Right lobe of liver (tissue), 6 donors: ENCODE results near the gene SNX32. TPM values are rescaled to one million over a fixed set of nuclear protein-coding genes. Genes with fewer than 3 reads are reported as not detected.
A peak's percentile ranks its signal among the peaks of the same experiment; 100 is the strongest.

Experiments used
- ATAC-seq, 4 donors: fragments of 200-7000 bp; cut with Tn5 transposase; one replicate each; pipeline ENCODE4 v1.9.1; 2020; ENCODE audit warnings: mild to moderate bottlenecking in 4 of 4, moderate library complexity in 4 of 4
- DNase-seq, 3 donors: peaks; one replicate each; pipeline ENCODE4 v3.0.0-alpha.2; 2020
- H3K27ac ChIP-seq, 3 donors: fragments of 200-600 bp; one replicate each; pipeline ENCODE4 v1.8.0; 2022
- H3K27me3 ChIP-seq, 2 donors: fragments of 200-600 bp; one replicate each; pipeline ENCODE4 v1.8.0; 2022
- H3K36me3 ChIP-seq, 4 donors: fragments of 200-600 bp; sonication (generic) in 1 of 4; one replicate each; pipeline versions ENCODE4 v1.5.1 to v1.8.0; 2017 to 2022; ENCODE audit warnings: control low read depth in 1 of 4
- H3K4me1 ChIP-seq, 4 donors: fragments of 200-600 bp; sonication (generic) in 1 of 4; one replicate each; pipeline versions ENCODE4 v1.5.1 to v1.8.0; 2017 to 2022; ENCODE audit warnings: control low read depth in 1 of 4
- H3K4me3 ChIP-seq, 3 donors: fragments of 200-600 bp; one replicate each; pipeline ENCODE4 v1.8.0; 2022
- H3K9me3 ChIP-seq, 4 donors: fragments of 200-600 bp; sonication (generic) in 1 of 4; one replicate each; pipeline versions ENCODE4 v1.5.1 to v1.8.0; 2017 to 2022; ENCODE audit warnings: control low read depth in 1 of 4
- POLR2A ChIP-seq: fragments of 450-650 bp; IDR thresholded peaks from one replicate; pipeline ENCODE4 v1.6.1; 2017; ENCODE audit warnings: antibody characterized with exemption, mild to moderate bottlenecking
- WGBS: methylation state at CpG from one replicate; pipeline ENCODE4 v1.1.6; 2018; ENCODE audit warnings: low coverage, low lambda C conversion rate; ENCODE audit not compliant: insufficient coverage; ENCODE audit errors: missing lambda C conversion rate; 5-methylcytosine and 5-hydroxymethylcytosine counted together
- intact Hi-C, 2 donors: fragments of 100-400 bp; cut with DNase I; formaldehyde crosslinking; loops; one replicate each; pipeline versions ENCODE4 v1.11.2 to v1.14.1; 2022
- total RNA-seq, 6 experiments: library from RNA; depleted of rRNA in 2 of 6; stranded (reverse); fragments of >200 nt in 2 of 6; fragmentation: NEBNext Ultra II Directional in 3 of 6; extraction: Animal tissue kit (Norgen Biotek cat#: 25700) in 3 of 6; gene quantifications; one replicate each; pipeline versions ENCODE4 v1.1.0 to v1.2.4, GENCODE V29; 2016 to 2023
- TF ChIP-seq, protein P1 (sequence below), 4 donors: fragments of 200-600 bp in 3 of 4; fragments of 450-650 bp in 1 of 4; IDR thresholded peaks; one replicate each; pipeline versions ENCODE4 v1.5.1 to v1.8.0; 2016 to 2022; ENCODE audit warnings: antibody characterized with exemption in 4 of 4, mild to moderate bottlenecking in 2 of 4
- donor health status: DM: no; HTN: yes; CAD: no.
- donor health status: DM: no; HTN: no; CAD: no.
- donor health status: DM: no; HTN: no; CAD: no.
- donor health status: DM: no; HTN: yes; CAD: no.
- donor health status: DM: no; HTN: yes; CAD: no.

The SNX32 gene
- total RNA-seq, 6 experiments from 2014 or later = 0.16 to 0.37 (median 0.31) TPM; not detected in 3

GRCh38 chr11:65896034-65896999, 62.6 kb downstream of the SNX32 start:
- TF ChIP-seq, protein P1, sequence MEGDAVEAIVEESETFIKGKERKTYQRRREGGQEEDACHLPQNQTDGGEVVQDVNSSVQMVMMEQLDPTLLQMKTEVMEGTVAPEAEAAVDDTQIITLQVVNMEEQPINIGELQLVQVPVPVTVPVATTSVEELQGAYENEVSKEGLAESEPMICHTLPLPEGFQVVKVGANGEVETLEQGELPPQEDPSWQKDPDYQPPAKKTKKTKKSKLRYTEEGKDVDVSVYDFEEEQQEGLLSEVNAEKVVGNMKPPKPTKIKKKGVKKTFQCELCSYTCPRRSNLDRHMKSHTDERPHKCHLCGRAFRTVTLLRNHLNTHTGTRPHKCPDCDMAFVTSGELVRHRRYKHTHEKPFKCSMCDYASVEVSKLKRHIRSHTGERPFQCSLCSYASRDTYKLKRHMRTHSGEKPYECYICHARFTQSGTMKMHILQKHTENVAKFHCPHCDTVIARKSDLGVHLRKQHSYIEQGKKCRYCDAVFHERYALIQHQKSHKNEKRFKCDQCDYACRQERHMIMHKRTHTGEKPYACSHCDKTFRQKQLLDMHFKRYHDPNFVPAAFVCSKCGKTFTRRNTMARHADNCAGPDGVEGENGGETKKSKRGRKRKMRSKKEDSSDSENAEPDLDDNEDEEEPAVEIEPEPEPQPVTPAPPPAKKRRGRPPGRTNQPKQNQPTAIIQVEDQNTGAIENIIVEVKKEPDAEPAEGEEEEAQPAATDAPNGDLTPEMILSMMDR (IDR thresholded peaks at IDR 0.05) = no peak
- TF ChIP-seq POLR2A = no peak
- Histone ChIP-seq H3K4me1 (peaks cover 0 to 13% (median 3%) of the 10 kb centered on the region in 4 donors), H3K9me3 (no peaks in the 10 kb centered on the region), H3K27ac (no peak overlapping the region), H3K4me3 (no peak overlapping the region), H3K36me3 (no peaks in the 10 kb centered on the region), H3K27me3 (no peaks in the 10 kb centered on the region)
- intact Hi-C loops = no loop called here
- DNase-seq = no peak
- WGBS = 90% methylated on average over 9 of the region's 14 CpGs
- ATAC-seq = no peak

DNA sequence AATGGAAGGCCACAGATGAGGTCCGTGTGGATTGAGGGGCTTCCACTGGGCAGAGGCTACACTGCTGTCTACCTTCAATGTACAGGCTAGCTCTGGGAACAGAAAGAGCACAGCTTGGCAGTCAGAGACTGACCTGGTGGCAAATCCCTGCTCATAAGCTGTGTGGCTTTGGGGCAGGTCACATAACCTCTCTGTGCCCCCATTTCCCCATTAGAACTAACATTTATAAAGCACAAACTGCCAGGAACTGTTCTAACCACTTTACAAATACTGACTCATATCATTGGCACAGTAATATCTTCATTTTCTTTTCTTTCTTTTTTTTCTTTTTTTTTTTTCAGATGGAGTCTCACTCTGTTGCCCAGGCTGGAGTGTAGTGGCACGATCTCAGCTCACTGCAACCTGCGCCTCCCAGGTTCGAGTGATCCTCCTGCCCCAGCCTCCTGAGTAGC, 63.3 kb downstream of the SNX32 start:
- WGBS = 94% methylated on average over 3 of the region's 4 CpGs
- Histone ChIP-seq H3K27me3 (no peaks in the 10 kb centered on the region), H3K4me1 (peaks cover 0 to 9% (median 3%) of the 10 kb centered on the region in 4 donors), H3K27ac (no peak overlapping the region), H3K9me3 (no peaks in the 10 kb centered on the region), H3K4me3 (no peak overlapping the region), H3K36me3 (no peaks in the 10 kb centered on the region)
- intact Hi-C loops = no loop called here
- TF ChIP-seq, protein P1 (IDR thresholded peaks at IDR 0.05) = no peak
- TF ChIP-seq POLR2A = no peak
- DNase-seq (no peak), ATAC-seq (no peak)

GRCh38 chr11:65898656-65899355, 65.0 kb downstream of the SNX32 start:
- DNase-seq = no peak
- TF ChIP-seq POLR2A = no peak
- TF ChIP-seq, protein P1 (IDR thresholded peaks at IDR 0.05) = no peak
- H3K36me3 ChIP-seq = no peaks in the 10 kb centered on the region
- no peaks in the 10 kb centered on the region for H3K27me3 ChIP-seq
- H3K27ac ChIP-seq = no peak overlapping the region
- intact Hi-C loops = no loop called here
- peak overlapping the region; percentile 40 to 49 (median 47) for H3K4me3 ChIP-seq
- ATAC-seq = no peak
- WGBS = 80% methylated on average over 8 of the region's 28 CpGs
- H3K4me1 ChIP-seq = peaks cover 0 to 9% (median 3%) of the 10 kb centered on the region in 4 donors
- no peaks in the 10 kb centered on the region for H3K9me3 ChIP-seq

- Histone ChIP-seq H3K27ac (peak overlapping the region in 1 of 3 donors; percentile 57), H3K36me3 (no peaks in the 10 kb centered on the region), H3K27me3 (no peaks in the 10 kb centered on the region), H3K9me3 (no peaks in the 10 kb centered on the region), H3K4me3 (peak overlapping the region; percentile 40 to 49 (median 47)), H3K4me1 (peaks cover 0 to 9% (median 3%) of the 10 kb centered on the region in 4 donors)
- WGBS = 13% methylated on average over 3 of the region's 78 CpGs
- peak; percentile 40 to 60 (median 49) for ATAC-seq
- peak in 2 of 3 donors; percentile 68 to 75 for DNase-seq
- no peak for TF ChIP-seq POLR2A
- TF ChIP-seq, protein P1 (IDR thresholded peaks at IDR 0.05) = no peak
- intact Hi-C loops = no loop called here
Measured at GRCh38 chr11:65899356-65900124, 65.8 kb downstream of the SNX32 start.
